Amniotic stem cell (primary cell): ENCODE results near the gene ASPSCR1.
"Not testable (repeated sequence)": the region's sequence is repeated elsewhere in the genome, so short reads cannot be mapped to it uniquely, and the experiment has no call there.

Source experiments
- DNase-seq: peaks from one replicate; lab custom pipeline; 2025; lab: John Stamatoyannopoulos, UW

The ASPSCR1 gene

GRCh38 chr17:81941484-81942166 lies 35.8 kb upstream of the ASPSCR1 start:
- no peak for DNase-seq

GRCh38 chr17:81942167-81942553 lies 35.3 kb upstream of the ASPSCR1 start:
- no peak for DNase-seq

GRCh38 chr17:81944858-81945257 lies 32.6 kb upstream of the ASPSCR1 start:
- DNase-seq: no peak

GRCh38 chr17:81947189-81947588 lies 30.2 kb upstream of the ASPSCR1 start, which contains the start of gene MYADML2:
Gene MYADML2 (minus strand): TSS chr17:81947233. CDS start chr17:81941741, 5,492 bp downstream.
- DNase-seq: no peak

GRCh38 chr17:81948635-81949378 lies 28.6 kb upstream of the ASPSCR1 start:
- no peak for DNase-seq

GRCh38 chr17:81950501-81950900 lies 26.9 kb upstream of the ASPSCR1 start:
- DNase-seq: no peak

GRCh38 chr17:81951785-81952684 lies 25.4 kb upstream of the ASPSCR1 start:
- no peak for DNase-seq

GRCh38 chr17:81952792-81953228 lies 24.6 kb upstream of the ASPSCR1 start:
- no peak for DNase-seq

- DNase-seq: not testable (repeated sequence)
These were observed 24.0 kb upstream of the ASPSCR1 start for GRCh38 chr17:81953443-81953842.

GRCh38 chr17:81954131-81955057 lies 23.0 kb upstream of the ASPSCR1 start:
- no peak for DNase-seq

GRCh38 chr17:81955058-81955681 lies 22.3 kb upstream of the ASPSCR1 start:
- no peak for DNase-seq

GRCh38 chr17:81955756-81956544 lies 21.5 kb upstream of the ASPSCR1 start:
- no peak for DNase-seq

GRCh38 chr17:81956607-81957589 lies 20.5 kb upstream of the ASPSCR1 start:
- DNase-seq: no peak

- DNase-seq: no peak
These were observed 19.6 kb upstream of the ASPSCR1 start for GRCh38 chr17:81957691-81958432.

- DNase-seq: no peak
These were observed 18.6 kb upstream of the ASPSCR1 start for GRCh38 chr17:81958633-81959342.

- DNase-seq: no peak
These were observed 17.9 kb upstream of the ASPSCR1 start for GRCh38 chr17:81959362-81960129.
